ENCODE results near the gene USP33.

USP33 gene

GRCh38 chr1:77686796-77687518 lies 72.7 kb downstream of the USP33 start:
- Histone ChIP-seq H4K20me1 (ENCODE audit: insufficient read depth, low read length) (peaks cover 4% of the 10 kb centered on the region; the same call in 1 of the 2 replicates), H3K27ac (ENCODE audit: low read length) (no peak overlapping the region), H3K4me1 (ENCODE audit: insufficient read depth, low read length) (peaks cover 17% of the 10 kb centered on the region), H2AFZ (ENCODE audit: low read depth, low read length) (no peak overlapping the region), H3K4me3 (ENCODE audit: low read depth in 1 of 2, low read length in 2 of 2) (no peak overlapping the region), H3K79me2 (ENCODE audit: insufficient read depth, low read length) (peaks cover 10% of the 10 kb centered on the region), H3K9me3 (ENCODE audit: insufficient read depth, low read length, severe bottlenecking) (no peaks in the 10 kb centered on the region), H3K4me2 (ENCODE audit: insufficient read depth, low read length) (no peak overlapping the region), H3K9ac (ENCODE audit: low read depth, low read length) (no peak overlapping the region), H3K36me3 (ENCODE audit: insufficient read depth, low read length) (no peaks in the 10 kb centered on the region), H3K27me3 (ENCODE audit: insufficient read depth, low read length, poor library complexity) (no peaks in the 10 kb centered on the region)
- no peak for DNase-seq
- TF ChIP-seq, protein P1, sequence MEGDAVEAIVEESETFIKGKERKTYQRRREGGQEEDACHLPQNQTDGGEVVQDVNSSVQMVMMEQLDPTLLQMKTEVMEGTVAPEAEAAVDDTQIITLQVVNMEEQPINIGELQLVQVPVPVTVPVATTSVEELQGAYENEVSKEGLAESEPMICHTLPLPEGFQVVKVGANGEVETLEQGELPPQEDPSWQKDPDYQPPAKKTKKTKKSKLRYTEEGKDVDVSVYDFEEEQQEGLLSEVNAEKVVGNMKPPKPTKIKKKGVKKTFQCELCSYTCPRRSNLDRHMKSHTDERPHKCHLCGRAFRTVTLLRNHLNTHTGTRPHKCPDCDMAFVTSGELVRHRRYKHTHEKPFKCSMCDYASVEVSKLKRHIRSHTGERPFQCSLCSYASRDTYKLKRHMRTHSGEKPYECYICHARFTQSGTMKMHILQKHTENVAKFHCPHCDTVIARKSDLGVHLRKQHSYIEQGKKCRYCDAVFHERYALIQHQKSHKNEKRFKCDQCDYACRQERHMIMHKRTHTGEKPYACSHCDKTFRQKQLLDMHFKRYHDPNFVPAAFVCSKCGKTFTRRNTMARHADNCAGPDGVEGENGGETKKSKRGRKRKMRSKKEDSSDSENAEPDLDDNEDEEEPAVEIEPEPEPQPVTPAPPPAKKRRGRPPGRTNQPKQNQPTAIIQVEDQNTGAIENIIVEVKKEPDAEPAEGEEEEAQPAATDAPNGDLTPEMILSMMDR (IDR thresholded peaks at IDR 0.05; ENCODE audit: borderline replicate concordance, extremely low read depth, low read length, poor library complexity, severe bottlenecking), result no peak
- no peak for TF ChIP-seq EZH2 (IDR thresholded peaks at IDR 0.05; ENCODE audit: borderline replicate concordance, low read depth, low read length, severe bottlenecking)
- ATAC-seq (ENCODE audit: insufficient read depth, low read depth), result no peak

- peaks cover 30% of the 10 kb centered on the region; the same call in 1 of the 2 replicates for H4K20me1 ChIP-seq (ENCODE audit: insufficient read depth, low read length)
- H3K27ac ChIP-seq (ENCODE audit: low read length), result peak overlapping the region; percentile 94
- H3K9ac ChIP-seq (ENCODE audit: low read depth, low read length), result peak overlapping the region; percentile 83
- 0 out of 2 replicates have a peak, but pooled peaks cover 3% of the 10 kb centered on the region for H3K36me3 ChIP-seq (ENCODE audit: insufficient read depth, low read length)
- TF ChIP-seq EZH2 (IDR thresholded peaks at IDR 0.05; ENCODE audit: borderline replicate concordance, low read depth, low read length, severe bottlenecking), result no peak
- TF ChIP-seq, protein P1 (IDR thresholded peaks at IDR 0.05; ENCODE audit: borderline replicate concordance, extremely low read depth, low read length, poor library complexity, severe bottlenecking), result peak; percentile 81
- DNase-seq, result peak; percentile 95
- peaks cover 45% of the 10 kb centered on the region for H3K79me2 ChIP-seq (ENCODE audit: insufficient read depth, low read length)
- no peaks in the 10 kb centered on the region for H3K9me3 ChIP-seq (ENCODE audit: insufficient read depth, low read length, severe bottlenecking)
- H2AFZ ChIP-seq (ENCODE audit: low read depth, low read length), result peak overlapping the region; percentile 93
- H3K4me1 ChIP-seq (ENCODE audit: insufficient read depth, low read length), result peaks cover 47% of the 10 kb centered on the region
- peak overlapping the region; percentile 89 for H3K4me2 ChIP-seq (ENCODE audit: insufficient read depth, low read length)
- H3K27me3 ChIP-seq (ENCODE audit: insufficient read depth, low read length, poor library complexity), result no peaks in the 10 kb centered on the region
- peak; percentile 81 for ATAC-seq (ENCODE audit: insufficient read depth, low read depth)
- H3K4me3 ChIP-seq (ENCODE audit: low read depth in 1 of 2, low read length in 2 of 2), result peak overlapping the region; percentile 59 to 84; a peak in 3 of 4 replicates
Measured at GRCh38 chr1:77683160-77684148, 76.2 kb downstream of the USP33 start.

GRCh38 chr1:77682460-77683159 lies 77.0 kb downstream of the USP33 start, which contains the start of gene ZZZ3:
TSS of gene ZZZ3 (minus strand) at chr1:77682658. CDS start at chr1:77633354, 49,304 bp downstream.
- Histone ChIP-seq H3K79me2 (ENCODE audit: insufficient read depth, low read length) (peaks cover 54% of the 10 kb centered on the region), H3K9me3 (ENCODE audit: insufficient read depth, low read length, severe bottlenecking) (no peaks in the 10 kb centered on the region), H3K9ac (ENCODE audit: low read depth, low read length) (peak within 1 kb of the TSS; percentile 83), H3K4me3 (ENCODE audit: low read depth in 1 of 2, low read length in 2 of 2) (peak within 1 kb of the TSS; percentile 59 to 84), H3K27me3 (ENCODE audit: insufficient read depth, low read length, poor library complexity) (no peaks in the 10 kb centered on the region), H3K4me2 (ENCODE audit: insufficient read depth, low read length) (peak within 1 kb of the TSS; percentile 89), H3K27ac (ENCODE audit: low read length) (peak within 1 kb of the TSS; percentile 94), H4K20me1 (ENCODE audit: insufficient read depth, low read length) (peaks cover 38% of the 10 kb centered on the region; the same call in 1 of the 2 replicates), H3K36me3 (ENCODE audit: insufficient read depth, low read length) (0 out of 2 replicates have a peak, but pooled peaks cover 3% of the 10 kb centered on the region), H3K4me1 (ENCODE audit: insufficient read depth, low read length) (peaks cover 47% of the 10 kb centered on the region), H2AFZ (ENCODE audit: low read depth, low read length) (peak within 1 kb of the TSS; percentile 93)
- peak; percentile 94 for DNase-seq
- ATAC-seq (ENCODE audit: insufficient read depth, low read depth), result peak; percentile 76
- no peak for TF ChIP-seq EZH2 (IDR thresholded peaks at IDR 0.05; ENCODE audit: borderline replicate concordance, low read depth, low read length, severe bottlenecking)
- TF ChIP-seq, protein P1 (IDR thresholded peaks at IDR 0.05; ENCODE audit: borderline replicate concordance, extremely low read depth, low read length, poor library complexity, severe bottlenecking), result no peak
